Subcutaneous abdominal adipose tissue (tissue), 5 donors: Measurements from ENCODE around the gene ATXN1.
"Not testable (repeated sequence)": the region's sequence is repeated elsewhere in the genome, so short reads cannot be mapped to it uniquely, and the experiment has no call there.

Experiments
- H3K27ac ChIP-seq: one replicate; pipeline ENCODE4 v1.7.0; 2013; ENCODE audit warnings: low read depth, mild to moderate bottlenecking, inconsistent platforms, low read length, moderate library complexity
- H3K27me3 ChIP-seq, 5 donors: one replicate each; pipeline ENCODE4 v1.7.0; 2013; ENCODE audit warnings: low read length in 5 of 5, inconsistent platforms in 1 of 5; ENCODE audit not compliant: control insufficient read depth in 5 of 5, insufficient read depth in 4 of 5
- H3K36me3 ChIP-seq, 5 donors: one replicate each; pipeline ENCODE4 v1.7.0; 2013; ENCODE audit warnings: low read length in 5 of 5; ENCODE audit not compliant: control insufficient read depth in 5 of 5, insufficient read depth in 5 of 5
- H3K4me1 ChIP-seq, 5 donors: one replicate each; pipeline ENCODE4 v1.7.0; 2013; ENCODE audit warnings: low read length in 5 of 5, mild to moderate bottlenecking in 3 of 5, moderate library complexity in 1 of 5; ENCODE audit not compliant: control insufficient read depth in 5 of 5, insufficient read depth in 5 of 5
- H3K4me3 ChIP-seq, 5 donors: one replicate each; pipeline ENCODE4 v1.7.0; 2013; ENCODE audit warnings: low read length in 5 of 5, low read depth in 1 of 5
- H3K9ac ChIP-seq, 5 donors: one replicate each; pipeline ENCODE4 v1.7.0; 2013; ENCODE audit warnings: low read length in 5 of 5, mild to moderate bottlenecking in 4 of 5, moderate library complexity in 3 of 5
- H3K9me3 ChIP-seq, 5 donors: one replicate each; pipeline ENCODE4 v1.7.0; 2013; ENCODE audit warnings: low read length in 5 of 5; ENCODE audit not compliant: control insufficient read depth in 5 of 5
- donor health status: healthy.
- donor health status: healthy.
- donor health status: healthy.
- donor health status: healthy.
- donor health status: healthy.

ATXN1 gene

GRCh38 chr6:16381968-16382367 is 379.3 kb downstream of the ATXN1 start:
- H3K36me3 ChIP-seq, H3K9me3 ChIP-seq, H3K4me1 ChIP-seq, H3K27me3 ChIP-seq, H3K4me3 ChIP-seq, H3K9ac ChIP-seq, H3K27ac ChIP-seq: not testable (repeated sequence)

GRCh38 chr6:16380220-16380809 is 380.9 kb downstream of the ATXN1 start:
- peaks cover 0 to 5% (median 0%) of the 10 kb centered on the region in 5 donors for H3K4me1 ChIP-seq
- H3K9me3 ChIP-seq, result no peaks in the 10 kb centered on the region
- H3K4me3 ChIP-seq, result no peak overlapping the region
- H3K27ac ChIP-seq, result no peak overlapping the region
- no peaks in the 10 kb centered on the region for H3K27me3 ChIP-seq
- no peak overlapping the region for H3K9ac ChIP-seq
- H3K36me3 ChIP-seq, result no peaks in the 10 kb centered on the region

GRCh38 chr6:16378360-16378759 is 382.9 kb downstream of the ATXN1 start:
- H3K27ac ChIP-seq, H3K9ac ChIP-seq, H3K4me3 ChIP-seq, H3K27me3 ChIP-seq, H3K36me3 ChIP-seq, H3K9me3 ChIP-seq: not testable (repeated sequence)
- peaks cover 0 to 11% (median 0%) of the 10 kb centered on the region in 5 donors for H3K4me1 ChIP-seq

GRCh38 chr6:16377470-16377869 is 383.8 kb downstream of the ATXN1 start:
- Histone ChIP-seq H3K27ac (no peak overlapping the region), H3K27me3 (no peaks in the 10 kb centered on the region), H3K4me3 (no peak overlapping the region), H3K9ac (no peak overlapping the region), H3K9me3 (no peaks in the 10 kb centered on the region), H3K36me3 (no peaks in the 10 kb centered on the region), H3K4me1 (peaks cover 0 to 11% (median 0%) of the 10 kb centered on the region in 5 donors)

GRCh38 chr6:16375843-16376242 is 385.4 kb downstream of the ATXN1 start:
- no peak overlapping the region for H3K9ac ChIP-seq
- peaks cover 0 to 15% (median 0%) of the 10 kb centered on the region in 5 donors for H3K4me1 ChIP-seq
- no peak overlapping the region for H3K4me3 ChIP-seq
- H3K36me3 ChIP-seq, result no peaks in the 10 kb centered on the region
- no peak overlapping the region for H3K27ac ChIP-seq
- H3K9me3 ChIP-seq, result no peaks in the 10 kb centered on the region
- H3K27me3 ChIP-seq, result no peaks in the 10 kb centered on the region

GRCh38 chr6:16375206-16375605 is 386.1 kb downstream of the ATXN1 start:
- H3K27me3 ChIP-seq, result no peaks in the 10 kb centered on the region
- no peak overlapping the region for H3K9ac ChIP-seq
- no peak overlapping the region for H3K27ac ChIP-seq
- no peaks in the 10 kb centered on the region for H3K36me3 ChIP-seq
- no peak overlapping the region for H3K4me3 ChIP-seq
- no peaks in the 10 kb centered on the region for H3K9me3 ChIP-seq
- peaks cover 0 to 15% (median 0%) of the 10 kb centered on the region in 5 donors for H3K4me1 ChIP-seq

GRCh38 chr6:16374461-16375200 is 386.6 kb downstream of the ATXN1 start:
- no peak overlapping the region for H3K27ac ChIP-seq
- H3K9me3 ChIP-seq, result no peaks in the 10 kb centered on the region
- no peaks in the 10 kb centered on the region for H3K36me3 ChIP-seq
- no peak overlapping the region for H3K4me3 ChIP-seq
- no peaks in the 10 kb centered on the region for H3K27me3 ChIP-seq
- H3K9ac ChIP-seq, result no peak overlapping the region
- peaks cover 0 to 15% (median 0%) of the 10 kb centered on the region in 5 donors for H3K4me1 ChIP-seq

- Histone ChIP-seq H3K36me3 (no peaks in the 10 kb centered on the region), H3K4me3 (no peak overlapping the region), H3K27ac (no peak overlapping the region), H3K4me1 (peaks cover 0 to 15% (median 0%) of the 10 kb centered on the region in 5 donors), H3K27me3 (no peaks in the 10 kb centered on the region), H3K9ac (no peak overlapping the region), H3K9me3 (no peaks in the 10 kb centered on the region)
Observed at GRCh38 chr6:16374016-16374415, 387.2 kb downstream of the ATXN1 start.

GRCh38 chr6:16372029-16372776 is 389.1 kb downstream of the ATXN1 start:
- H3K4me1 ChIP-seq, result peaks cover 0 to 15% (median 0%) of the 10 kb centered on the region in 5 donors

GRCh38 chr6:16371401-16371800 is 389.9 kb downstream of the ATXN1 start:
- H3K9ac ChIP-seq, result no peak overlapping the region
- peaks cover 0 to 15% (median 0%) of the 10 kb centered on the region in 5 donors for H3K4me1 ChIP-seq
- no peak overlapping the region for H3K4me3 ChIP-seq
- no peaks in the 10 kb centered on the region for H3K9me3 ChIP-seq
- H3K27ac ChIP-seq, result no peak overlapping the region
- no peaks in the 10 kb centered on the region for H3K27me3 ChIP-seq
- H3K36me3 ChIP-seq, result no peaks in the 10 kb centered on the region

More at GRCh38 chr6:16372029-16372776, 389.1 kb downstream of the ATXN1 start:
- H3K36me3 ChIP-seq, result no peaks in the 10 kb centered on the region
- no peaks in the 10 kb centered on the region for H3K9me3 ChIP-seq
- no peak overlapping the region for H3K4me3 ChIP-seq
- no peak overlapping the region for H3K9ac ChIP-seq
- no peaks in the 10 kb centered on the region for H3K27me3 ChIP-seq
- H3K27ac ChIP-seq, result no peak overlapping the region
